HepG2 (cell line): ENCODE results near the gene ZKSCAN5. TPM values are rescaled to one million over a fixed set of nuclear protein-coding genes. Genes with fewer than 3 reads are reported as not detected.

Experiments
- ATAC-seq: fragments of 200-7000 bp; cut with Tn5 transposase; 3 replicates; pipeline ENCODE4 v1.9.1; 2020; ENCODE audit warnings: mild to moderate bottlenecking, moderate library complexity
- BruUV-seq: library from RNA; stranded (reverse); fragments of 400-500 nt; replicated peaks from 2 replicates; lab custom pipeline; 2021; lab: Mats Ljungman, UMichigan
- CTCF ChIA-PET: fragments of 300-600 bp; formaldehyde crosslinking; extraction: SDS; loops from one replicate; lab custom pipeline; 2021; ENCODE audit warnings: low total read pairs, inconsistent platforms, low intra/inter-chr PET ratio; lab: Yijun Ruan, JAX
- POLR2A ChIA-PET: fragments of 350-600 bp; sonication (Branson Sonifier 250); formaldehyde crosslinking; loops from one replicate; lab custom pipeline; 2020; ENCODE audit warnings: antibody characterized with exemption, inconsistent platforms; lab: Yijun Ruan, JAX
- DNase-seq: peaks from one replicate; pipeline ENCODE4 v3.0.0-alpha.2; 2015; ENCODE audit warnings: low spot score
- FAIRE-seq: peaks from 3 replicates; lab custom pipeline; 2011; peaks lifted over from hg19 to GRCh38; lab: Jason Lieb, UNC
- H2AFZ ChIP-seq: one replicate; pipeline ENCODE4 v1.6.1; 2011; ENCODE audit warnings: low read length, inconsistent platforms
- H3K27ac ChIP-seq: fragments of 300-600 bp; 3 replicates; pipeline ENCODE4 v1.8.0; 2011; ENCODE audit warnings: mixed run types, mild to moderate bottlenecking, mixed read lengths, low read length, inconsistent platforms; ENCODE audit not compliant: insufficient read depth; ENCODE audit errors: extremely low read length
- H3K27me3 ChIP-seq, 2 experiments: fragments of 200-600 bp in 1 of 2; 2 replicates in 1 of 2; 3 replicates in 1 of 2; pipeline versions ENCODE4 v1.6.0 to v1.8.0; 2011; ENCODE audit warnings: low read length in 2 of 2, mild to moderate bottlenecking in 2 of 2, moderate library complexity in 2 of 2, inconsistent platforms in 1 of 2; ENCODE audit not compliant: insufficient read depth in 2 of 2, control insufficient read depth in 1 of 2
- H3K36me3 ChIP-seq, 2 experiments: fragments of 200-600 bp in 1 of 2; replicated peaks in 1 of 2; 2 replicates in 1 of 2; 3 replicates in 1 of 2; pipeline versions ENCODE4 v1.5.1 to v1.8.0; 2011; ENCODE audit warnings: low read length in 2 of 2, inconsistent platforms in 1 of 2; ENCODE audit not compliant: insufficient read depth in 2 of 2, control insufficient read depth in 1 of 2
- H3K4me1 ChIP-seq: 2 replicates; pipeline ENCODE4 v1.5.1; 2012; ENCODE audit warnings: low read length, inconsistent platforms; ENCODE audit not compliant: insufficient read depth
- H3K4me2 ChIP-seq: 2 replicates; pipeline ENCODE4 v1.6.0; 2011; ENCODE audit warnings: low read depth, low read length, inconsistent platforms
- H3K4me3 ChIP-seq, 3 experiments: fragments of 200-600 bp in 1 of 3; sonication (generic), shearing (Covaris generic) in 1 of 3; replicated peaks in 1 of 3; 2 replicates each; pipeline ENCODE4 v1.5.1; 2011 to 2016; ENCODE audit warnings: low read length in 3 of 3, inconsistent platforms in 2 of 3, low read depth in 2 of 3, mild to moderate bottlenecking in 2 of 3, control low read depth in 1 of 3, mixed read lengths in 1 of 3; ENCODE audit not compliant: insufficient read depth in 1 of 3
- H3K79me2 ChIP-seq: one replicate; pipeline ENCODE4 v1.6.1; 2011; ENCODE audit warnings: low read length, inconsistent platforms; ENCODE audit not compliant: insufficient read depth
- H3K9ac ChIP-seq: 2 replicates; pipeline ENCODE4 v1.6.0; 2011; ENCODE audit warnings: mild to moderate bottlenecking, low read depth, low read length, inconsistent platforms; ENCODE audit not compliant: insufficient read depth
- H3K9me3 ChIP-seq: 2 replicates; pipeline ENCODE4 v1.5.1; 2012; ENCODE audit warnings: mild to moderate bottlenecking, low read length
- H4K20me1 ChIP-seq: 2 replicates; pipeline ENCODE4 v1.6.0; 2011; ENCODE audit warnings: inconsistent platforms, mild to moderate bottlenecking, low read length, moderate library complexity; ENCODE audit not compliant: insufficient read depth
- ATF4 ChIP-seq, 2 experiments: fragments of 450-650 bp in 1 of 2; sonication (generic) in 1 of 2; formaldehyde crosslinking; IDR thresholded peaks; 2 replicates each; pipeline versions ENCODE4 v1.5.0 to v1.8.0; 2020 to 2022; ENCODE audit warnings: mild to moderate bottlenecking in 1 of 2, missing genetic modification reagents in 1 of 2
- ATM ChIP-seq: fragments of 450-650 bp; IDR thresholded peaks from 2 replicates; pipeline ENCODE4 v1.7.1; 2017; ENCODE audit warnings: mild to moderate bottlenecking, borderline replicate concordance
- BRF2 ChIP-seq: sonication (generic); formaldehyde crosslinking; IDR thresholded peaks from 2 replicates; pipeline ENCODE4 v1.8.1; 2022; ENCODE audit warnings: mild to moderate bottlenecking, missing genetic modification reagents
- CBX5 ChIP-seq: sonication (generic); formaldehyde crosslinking; IDR thresholded peaks from 2 replicates; pipeline ENCODE4 v1.4.0; 2020; ENCODE audit warnings: missing genetic modification reagents, borderline replicate concordance
- FOSL2 ChIP-seq: sonication (generic); formaldehyde crosslinking; IDR thresholded peaks from 2 replicates; pipeline ENCODE4 v1.4.0; 2020; ENCODE audit warnings: missing genetic modification reagents
- FOXA1 ChIP-seq, 2 experiments: fragments of 450-650 bp in 1 of 2; sonication (generic) in 1 of 2; formaldehyde crosslinking in 1 of 2; IDR thresholded peaks; 2 replicates each; pipeline versions ENCODE4 v1.4.0 to v1.6.1; 2016 to 2020; ENCODE audit warnings: missing genetic modification reagents in 1 of 2
- FOXA3 ChIP-seq: IDR thresholded peaks from 2 replicates; pipeline ENCODE4 v1.6.1; 2016; ENCODE audit warnings: missing genetic modification reagents, missing compliant biosample characterization
- KMT2B ChIP-seq: IDR thresholded peaks from 2 replicates; pipeline ENCODE4 v1.6.1; 2016; ENCODE audit warnings: missing genetic modification reagents, missing compliant biosample characterization
- MXI1 ChIP-seq: IDR thresholded peaks from 3 replicates; pipeline ENCODE4 v1.6.1; 2012; ENCODE audit warnings: low read depth, low read length, inconsistent platforms, borderline replicate concordance
- RBFOX2 ChIP-seq: fragments of 200-400 bp; formaldehyde crosslinking; IDR thresholded peaks from 2 replicates; pipeline ENCODE4 v1.6.1; 2017; ENCODE audit warnings: low read depth, mild to moderate bottlenecking, low read length
- SAP130 ChIP-seq: IDR thresholded peaks from 2 replicates; pipeline ENCODE4 v1.6.1; 2016; ENCODE audit warnings: low read depth
- SIN3A ChIP-seq: IDR thresholded peaks from 2 replicates; pipeline ENCODE4 v1.6.1; 2011; ENCODE audit warnings: low read depth, mild to moderate bottlenecking, control low read depth, low read length, borderline replicate concordance
- ZNF576 ChIP-seq: sonication (generic); formaldehyde crosslinking; IDR thresholded peaks from 2 replicates; pipeline ENCODE4 v1.4.0; 2020; ENCODE audit warnings: mild to moderate bottlenecking, missing genetic modification reagents
- ZNF775 ChIP-seq: sonication (generic); formaldehyde crosslinking; IDR thresholded peaks from 2 replicates; pipeline ENCODE4 v1.4.0; 2020; ENCODE audit warnings: missing genetic modification reagents, mild to moderate bottlenecking, moderate library complexity, borderline replicate concordance
- WGBS: methylation state at CpG from one replicate; pipeline ENCODE4 v1.1.6; 2017; ENCODE audit warnings: low lambda C conversion rate; 5-methylcytosine and 5-hydroxymethylcytosine counted together
- in situ Hi-C: cut with HindIII; loops from 2 replicates; pipeline ENCODE4 v1.10.0; 2017; ENCODE audit warnings: low pct_unique_long_range_greater_than_20kb; ENCODE audit not compliant: extremely low pct_ligation_motif_present
- intact Hi-C: fragments of 100-400 bp; cut with micrococcal nuclease; formaldehyde crosslinking; loops from one replicate; pipeline ENCODE4 v1.10.0; 2022; ENCODE audit not compliant: unreplicated experiment
- polyA plus RNA-seq, 8 experiments: library from polyadenylated mRNA; depleted of rRNA in 3 of 8; stranded (reverse) in 7 of 8; unstranded in 1 of 8; fragments of >200 nt; fragmentation: Illumina TruSeq in 4 of 8; extraction: Trizol in 4 of 8; gene quantifications; 2 replicates each; pipeline versions ENCODE4 v1.2.1 to v1.2.3, GENCODE V29; 2011 to 2016; ENCODE audit warnings: low read depth in 4 of 8, missing spikeins in 1 of 8, mixed read lengths in 1 of 8; ENCODE audit not compliant: insufficient read depth in 1 of 8
- total RNA-seq, 5 experiments: library from RNA; depleted of rRNA; stranded (reverse); fragments of >200 nt; fragmentation: Illumina TruSeq; extraction: Trizol; gene quantifications; 2 replicates each; pipeline ENCODE4 v1.2.3, GENCODE V29; 2016; ENCODE audit warnings: low read depth in 1 of 5

ZKSCAN5 gene
- total and polyA plus RNA-seq, 2 of the 13 experiments (the other 11 are each of a cell fraction or from before 2014, with no cell fraction given): 5.5 to 11.7 TPM

GRCh38 chr7:99562114-99562784, 57.8 kb downstream of the ZKSCAN5 start:
- TSS peak; percentile 3 for BruUV-seq
- H4K20me1 ChIP-seq: peaks cover 5% of the 10 kb centered on the region; the same call in 1 of the 2 replicates
- intact Hi-C loops: no loop called here
- no peaks in the 10 kb centered on the region; a peak in 1 of 5 replicates for H3K27me3 ChIP-seq
- in situ Hi-C loops: no loop called here
- H2AFZ ChIP-seq: no peak overlapping the region
- ATAC-seq (no peak), FAIRE-seq (no peak), DNase-seq (no peak)
- peaks cover 35% of the 10 kb centered on the region for H3K4me1 ChIP-seq
- H3K9ac ChIP-seq: no peak overlapping the region
- TF ChIP-seq RBFOX2: 0 out of 2 replicates have a peak, but pooled peaks have one; percentile 26
- no peak for TF ChIP-seq ZNF576 (CRISPR knock-in tag)
- TF ChIP-seq ATM: no peak
- TF ChIP-seq, all 625 proteins: peak for 1
- Histone ChIP-seq H3K27ac (no peak overlapping the region), H3K9me3 (no peaks in the 10 kb centered on the region), H3K79me2 (peaks cover 42% of the 10 kb centered on the region), H3K4me3 (no peak overlapping the region), H3K4me2 (no peak overlapping the region), H3K36me3 (peaks cover 19 to 57% of the 10 kb centered on the region in 2 experiments)
- CTCF ChIA-PET: no interaction called here
- POLR2A ChIA-PET: interaction anchor here (0.9 kb wide), 1 partner anchor 10 kb away, joined by 4 read pairs; no protein-coding TSS in a partner anchor
- WGBS: 92% methylated on average over 9 of the region's 9 CpGs

- no peak overlapping the region for H3K4me3 ChIP-seq
- peaks cover 5% of the 10 kb centered on the region; the same call in 1 of the 2 replicates for H4K20me1 ChIP-seq
- H3K4me2 ChIP-seq: no peak overlapping the region
- H3K27ac ChIP-seq: no peak overlapping the region
- no TSS peak for BruUV-seq
- peaks cover 19 to 57% of the 10 kb centered on the region in 2 experiments for H3K36me3 ChIP-seq
- no peaks in the 10 kb centered on the region for H3K9me3 ChIP-seq
- ChIA-PET POLR2A (interaction anchor here (0.6 to 1.1 kb wide), 3 partner anchors 9 to 58 kb away, joined by 4 to 5 read pairs (median 4); partner anchors contain the start of genes FAM200A and ZKSCAN5), CTCF (no interaction called here)
- H2AFZ ChIP-seq: no peak overlapping the region
- intact Hi-C loops: no loop called here
- H3K27me3 ChIP-seq: no peaks in the 10 kb centered on the region; a peak in 1 of 5 replicates
- WGBS: 50% methylated on average over 2 of the region's 2 CpGs
- DNase-seq: peak; percentile 67
- no peak overlapping the region for H3K9ac ChIP-seq
- peaks cover 36% of the 10 kb centered on the region for H3K79me2 ChIP-seq
- H3K4me1 ChIP-seq: peaks cover 32% of the 10 kb centered on the region
- ATAC-seq: no peak
- FAIRE-seq: no peak
- in situ Hi-C loops: no loop called here
- TF ChIP-seq FOXA1 (IDR thresholded peaks at IDR 0.05) (no peak), FOXA1 (CRISPR knock-in tag; IDR thresholded peaks at IDR 0.05) (0 out of 2 replicates have a peak, but pooled peaks have one; percentile 26), MXI1 (peak; percentile 61; the same call in 1 of the 3 replicates), FOSL2 (CRISPR knock-in tag) (peak; percentile 97), CBX5 (no peak), ZNF775 (CRISPR knock-in tag) (no peak), FOXA3 (0 out of 2 replicates have a peak, but pooled peaks have one; percentile 36), ATF4 (CRISPR knock-in tag; IDR thresholded peaks at IDR 0.05) (0 out of 4 replicates have a peak, but pooled peaks of 1 of the 2 experiments have one; percentile 14), KMT2B (CRISPR knock-in tag) (no peak), BRF2 (CRISPR knock-in tag) (no peak), SIN3A (0 out of 2 replicates have a peak, but pooled peaks have one; percentile 50), SAP130 (peak; percentile 57)
These were observed 58.4 kb downstream of the ZKSCAN5 start for GRCh38 chr7:99562832-99563231.
